GM08714 (cell line): ENCODE data around the gene EPB41L3.
"Not testable (repeated sequence)": the region's sequence is repeated elsewhere in the genome, so short reads cannot be mapped to it uniquely, and the experiment has no call there.

Experiments
- H3K4me3 ChIP-seq: fragments of 200-500 bp; sonication (Bioruptor generic); 2 replicates; pipeline ENCODE4 v1.5.1; 2014; ENCODE audit warnings: mild to moderate bottlenecking, low read length, inconsistent platforms
- ZNF274 ChIP-seq: IDR thresholded peaks from 2 replicates; pipeline ENCODE4 v1.6.1; 2012; ENCODE audit warnings: mild to moderate bottlenecking, low read depth, low read length

EPB41L3 gene

DNA sequence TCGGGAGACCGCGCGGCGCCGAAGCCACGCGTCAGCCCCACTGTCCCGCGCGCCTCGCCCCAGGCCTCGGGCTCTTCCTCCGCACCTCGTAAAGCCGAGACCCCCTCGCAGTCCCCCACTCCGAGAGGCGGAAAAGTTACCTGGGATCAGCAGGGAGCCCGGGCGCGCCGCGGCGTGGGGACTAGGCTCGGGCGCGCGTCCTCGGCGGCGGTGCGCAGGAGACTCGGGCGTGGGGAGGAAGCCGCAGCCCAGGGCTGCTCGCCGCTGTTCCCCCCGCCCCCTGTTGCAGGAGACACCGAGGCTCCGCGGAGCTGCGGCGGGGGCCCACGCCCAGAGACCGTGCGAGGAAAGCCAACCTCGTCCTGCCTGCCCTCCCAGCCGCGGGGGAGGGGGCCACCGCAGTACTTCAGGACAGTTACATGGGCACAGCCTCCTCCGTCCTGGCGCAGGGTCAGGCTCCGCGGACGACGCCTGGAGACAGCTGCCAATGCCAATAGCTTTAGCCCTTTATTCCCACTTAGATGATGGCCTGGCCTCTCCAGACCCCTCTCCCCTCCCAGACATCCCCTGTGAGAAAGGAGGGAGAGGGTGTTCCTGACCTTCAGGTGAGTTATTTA, at the start of gene EPB41L3:
EPB41L3 (minus strand) TSS at position 225 of the 617 bp plus-strand sequence. CDS start 54,814 bp downstream, outside the sequence.
- TF ChIP-seq ZNF274: no peak
- peak within 1 kb of the TSS; percentile 16; the same call in 1 of the 2 replicates for H3K4me3 ChIP-seq

DNA sequence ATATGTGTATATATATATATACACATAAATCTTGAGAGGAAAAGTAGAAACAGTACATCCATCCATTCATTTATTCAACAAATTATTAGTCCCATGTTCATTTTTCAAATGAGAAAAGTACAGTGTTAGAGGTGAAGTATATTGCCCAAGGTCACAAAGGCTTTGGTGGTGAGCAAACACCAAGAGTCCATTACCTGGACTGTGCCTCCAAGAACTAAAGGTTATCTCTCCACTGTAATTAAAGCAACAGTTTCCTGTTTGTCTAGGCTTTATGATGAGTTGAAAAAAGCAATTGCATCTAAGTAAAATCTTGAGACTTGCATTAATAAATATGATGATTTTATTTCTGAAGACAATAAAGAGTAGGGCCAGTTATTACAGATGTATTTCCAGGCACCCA, 44.7 kb upstream of the EPB41L3 start:
- no peak for TF ChIP-seq ZNF274
- H3K4me3 ChIP-seq: no peak overlapping the region

GRCh38 chr18:5585653-5586052, 41.9 kb upstream of the EPB41L3 start:
- H3K4me3 ChIP-seq: no peak overlapping the region
- no peak for TF ChIP-seq ZNF274

DNA sequence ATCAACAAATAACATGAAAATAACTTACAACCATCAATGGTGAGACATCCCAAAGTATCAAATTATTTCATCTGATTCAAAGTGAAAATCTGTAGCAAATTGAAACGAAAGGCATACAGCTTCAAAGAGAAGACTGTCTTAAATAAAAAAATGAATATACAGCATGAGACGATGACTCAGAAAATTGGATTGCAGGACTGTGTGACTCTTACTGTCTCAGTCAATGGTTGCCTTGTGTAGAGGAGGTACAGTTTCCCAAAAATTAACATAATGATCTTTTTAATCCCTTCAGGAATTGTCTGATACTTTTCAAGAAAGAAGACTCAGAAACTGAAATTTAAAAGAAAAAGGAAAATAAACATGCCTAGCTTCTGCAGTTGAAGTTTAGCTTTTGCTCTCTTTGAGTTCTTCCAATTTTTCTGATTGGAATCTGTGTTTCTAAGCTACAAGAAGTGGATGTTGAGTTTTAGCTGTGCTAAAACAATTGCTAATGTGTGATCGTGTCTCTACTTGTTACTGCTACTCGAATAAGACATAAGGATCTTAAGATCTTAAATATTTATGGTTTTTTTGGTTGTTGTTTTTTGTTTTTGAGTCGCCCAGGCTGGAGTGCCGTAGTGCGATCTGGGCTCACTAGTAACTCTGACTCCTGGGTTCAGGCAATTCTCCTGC, 41.1 kb upstream of the EPB41L3 start:
- no peak for TF ChIP-seq ZNF274
- H3K4me3 ChIP-seq: no peak overlapping the region

DNA sequence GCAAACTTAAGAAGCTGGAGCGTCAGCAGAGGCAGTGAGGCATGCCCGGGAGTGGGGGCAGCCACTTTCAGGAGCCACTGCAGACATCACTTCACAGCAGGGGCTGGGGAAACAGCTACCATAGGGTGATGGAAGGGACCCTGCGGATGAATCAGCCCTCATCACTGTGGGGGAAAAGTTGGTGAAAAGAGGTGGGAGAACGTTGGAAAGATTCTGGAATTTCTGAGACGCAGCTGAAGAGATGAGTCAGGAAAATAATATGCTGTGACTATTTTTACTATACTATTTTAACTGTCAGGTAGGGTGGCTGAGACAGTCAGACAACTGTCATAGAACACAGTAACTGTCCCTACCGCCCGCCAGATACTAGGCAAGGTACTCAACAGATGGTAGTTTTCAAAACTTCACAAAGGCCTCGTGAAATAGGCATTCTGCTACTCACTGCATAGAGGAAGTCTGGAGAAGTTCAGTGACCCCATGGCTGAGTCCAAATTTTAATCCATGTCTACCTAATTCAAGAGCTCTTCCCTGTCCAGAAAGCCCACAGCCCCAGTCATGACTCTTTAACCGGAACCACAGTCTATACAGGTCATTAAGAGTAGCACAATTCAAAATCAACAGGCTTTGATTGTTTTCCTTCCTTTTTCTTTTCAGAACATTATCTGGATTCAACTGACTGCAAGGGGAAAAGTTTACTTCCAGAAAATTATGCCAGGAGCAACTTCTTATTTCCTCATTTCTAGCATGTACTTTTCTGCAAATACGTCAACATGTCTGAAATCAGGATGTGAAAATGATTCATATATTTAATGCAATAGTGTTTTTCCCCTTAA, 39.3 kb upstream of the EPB41L3 start:
- no peak overlapping the region for H3K4me3 ChIP-seq
- no peak for TF ChIP-seq ZNF274

GRCh38 chr18:5582076-5582475, 38.3 kb upstream of the EPB41L3 start:
- TF ChIP-seq ZNF274: no peak
- no peak overlapping the region for H3K4me3 ChIP-seq

DNA sequence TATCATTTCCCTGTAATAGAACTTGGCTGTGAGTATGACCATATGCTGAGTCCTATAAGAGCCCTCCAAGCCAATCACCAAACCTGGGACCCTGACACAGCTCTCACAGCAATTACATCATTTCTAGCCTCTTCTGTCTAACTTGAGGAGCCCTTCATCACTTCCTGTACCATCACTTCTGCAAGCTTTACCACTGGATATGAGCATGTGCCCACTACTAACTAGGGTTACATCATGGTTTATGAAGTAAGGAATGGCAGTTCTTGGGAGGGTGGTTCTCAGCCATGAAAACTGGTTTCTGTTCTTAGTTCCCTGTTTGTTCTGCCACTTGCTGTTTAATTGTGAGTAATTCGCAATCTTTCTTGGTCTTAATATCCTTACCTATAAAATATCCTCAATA, 31.0 kb upstream of the EPB41L3 start:
- no peak overlapping the region for H3K4me3 ChIP-seq
- TF ChIP-seq ZNF274: no peak

DNA sequence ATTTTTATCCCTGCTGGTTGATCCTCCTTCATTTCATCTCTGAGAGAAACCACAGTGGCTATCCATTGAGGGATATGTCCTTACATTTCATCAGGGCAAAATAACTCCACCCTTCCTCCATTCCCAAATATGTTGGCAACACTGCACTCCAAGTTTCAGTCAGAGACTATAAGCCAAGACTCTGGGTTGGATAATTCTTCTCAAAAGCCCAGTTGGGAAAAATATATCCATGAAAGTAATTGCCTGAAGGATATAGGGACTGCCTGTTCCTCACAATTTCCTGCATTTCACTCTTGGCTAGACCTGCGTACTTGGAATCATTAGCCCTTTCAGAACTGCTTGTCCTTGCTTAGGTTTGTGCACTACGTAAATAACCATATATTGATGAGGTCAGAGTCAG, 27.9 kb upstream of the EPB41L3 start:
- no peak overlapping the region for H3K4me3 ChIP-seq
- TF ChIP-seq ZNF274: no peak

GRCh38 chr18:5570613-5571012, 26.8 kb upstream of the EPB41L3 start:
- H3K4me3 ChIP-seq: not testable (repeated sequence)

GRCh38 chr18:5568416-5568815, 24.6 kb upstream of the EPB41L3 start:
- no peak for TF ChIP-seq ZNF274
- no peak overlapping the region for H3K4me3 ChIP-seq

- TF ChIP-seq ZNF274: no peak
These were observed 15.1 kb upstream of the EPB41L3 start for GRCh38 chr18:5558851-5559250.

DNA sequence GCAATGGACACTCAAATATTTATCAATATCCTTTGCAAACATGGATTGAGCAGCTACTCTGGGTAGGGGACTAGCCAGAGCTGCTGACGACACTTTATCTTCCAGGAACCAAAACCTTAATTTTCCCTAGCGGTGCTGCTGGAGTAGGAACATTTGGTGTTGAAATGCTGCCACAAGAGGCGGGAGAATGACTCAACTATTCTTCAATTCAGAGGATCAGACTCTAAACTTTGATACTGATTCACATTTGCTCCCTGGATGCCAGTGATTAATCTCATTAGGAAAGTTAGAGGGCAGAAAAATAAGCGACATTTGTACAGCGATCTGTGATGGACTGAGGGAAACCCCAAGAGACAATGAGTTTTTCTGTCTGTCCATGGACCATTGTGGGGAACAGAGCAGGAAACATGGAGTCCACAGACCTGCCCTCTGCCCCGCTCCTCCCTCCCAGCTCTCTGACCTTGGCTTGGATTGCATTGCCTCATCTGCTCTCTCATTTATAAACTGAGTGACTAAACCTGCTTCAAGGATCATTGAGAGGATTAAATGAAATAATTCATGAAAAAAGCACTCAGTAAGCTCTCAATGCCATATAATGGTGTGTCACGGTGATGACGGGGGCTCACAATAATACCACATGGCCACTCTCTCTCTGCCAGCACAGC, 12.6 kb upstream of the EPB41L3 start:
- H3K4me3 ChIP-seq: no peak overlapping the region
- no peak for TF ChIP-seq ZNF274

More at GRCh38 chr18:5558851-5559250, 15.1 kb upstream of the EPB41L3 start:
- H3K4me3 ChIP-seq: no peak overlapping the region

- no peak for TF ChIP-seq ZNF274
- H3K4me3 ChIP-seq: no peak overlapping the region
These were observed 10.8 kb upstream of the EPB41L3 start for GRCh38 chr18:5554629-5555028.

GRCh38 chr18:5546660-5547059, 2.9 kb upstream of the EPB41L3 start:
- TF ChIP-seq ZNF274: no peak

More at GRCh38 chr18:5546660-5547059, 2.9 kb upstream of the EPB41L3 start:
- no peak overlapping the region for H3K4me3 ChIP-seq
